GM12891 (cell line): ENCODE measurements around the gene CDH23.

Source experiments
- PAX5 ChIP-seq: IDR thresholded peaks from 2 replicates; pipeline ENCODE4 v1.6.1; 2011; ENCODE audit warnings: low read length, moderate library complexity, mild to moderate bottlenecking; ENCODE audit not compliant: insufficient read depth, severe bottlenecking
- POLR2A ChIP-seq: IDR thresholded peaks from 2 replicates; pipeline ENCODE4 v1.6.1; 2011; ENCODE audit warnings: low read depth, low read length, control low read depth
- POLR2AphosphoS5 ChIP-seq: IDR thresholded peaks from 2 replicates; pipeline ENCODE4 v1.6.1; 2011; ENCODE audit warnings: low read depth, low read length, control low read depth
- POU2F2 ChIP-seq: IDR thresholded peaks from 2 replicates; pipeline ENCODE4 v1.6.1; 2011; ENCODE audit warnings: low read depth, mild to moderate bottlenecking, control low read depth, low read length, moderate library complexity
- SPI1 ChIP-seq: IDR thresholded peaks from 2 replicates; pipeline ENCODE4 v1.6.1; 2011; ENCODE audit warnings: low read depth, low read length, control low read depth
- TAF1 ChIP-seq: IDR thresholded peaks from 2 replicates; pipeline ENCODE4 v1.6.1; 2011; ENCODE audit warnings: low read depth, low read length, control low read depth

DNA sequence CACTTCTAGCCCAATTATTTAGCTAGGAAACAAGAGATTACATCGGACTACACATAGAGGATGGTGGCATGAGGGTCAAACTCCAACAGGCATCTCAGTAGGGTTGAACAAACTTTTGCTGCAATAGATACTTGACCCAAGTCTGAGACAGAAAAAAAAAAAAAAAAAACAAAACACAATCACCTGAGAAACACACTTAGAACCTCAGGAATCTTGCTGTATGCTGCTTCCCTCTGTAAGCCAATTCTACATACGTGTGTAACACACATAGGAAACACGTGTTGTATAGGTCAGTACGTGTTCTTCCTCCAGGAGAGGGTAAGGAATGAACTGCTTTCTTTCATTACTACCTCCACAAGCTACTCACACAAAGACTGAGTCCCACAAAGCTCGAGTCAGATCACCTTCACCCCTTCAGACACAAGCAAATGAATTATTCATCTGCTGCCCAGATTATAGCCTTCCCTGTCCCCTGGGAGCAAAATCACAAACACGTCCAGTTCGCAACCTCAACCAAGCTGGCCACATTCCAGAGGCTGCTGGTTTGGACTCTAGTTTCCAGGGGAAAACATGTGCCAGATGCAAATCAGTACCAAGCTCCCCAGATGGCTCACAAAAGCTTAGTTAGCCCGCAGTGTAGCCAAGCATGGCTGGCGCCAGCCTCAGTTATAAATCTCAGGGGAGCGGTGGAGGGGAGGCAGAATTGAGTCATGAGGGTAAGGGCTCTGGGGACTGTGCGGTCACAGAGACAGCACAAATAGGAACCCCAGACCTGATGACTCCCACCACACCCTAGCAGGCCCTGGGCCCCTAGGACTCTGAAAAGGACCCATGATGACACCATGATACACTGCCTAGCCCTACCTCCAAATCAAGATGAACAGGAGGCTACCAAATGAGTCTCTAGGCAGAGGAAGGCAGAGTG is 439.2 kb downstream of the CDH23 start:
- no peak for TF ChIP-seq POLR2A
- no peak for TF ChIP-seq POLR2AphosphoS5
- peak; percentile 82 for TF ChIP-seq POU2F2
- TF ChIP-seq TAF1, result no peak; the same call in 1 of the 2 replicates
- TF ChIP-seq PAX5, result peak; percentile 97
- TF ChIP-seq SPI1, result 0 out of 2 replicates have a peak, but pooled peaks have one; percentile 30
